K562 (cell line): ENCODE measurements around the gene TAS2R9. TPM values are rescaled to one million over a fixed set of nuclear protein-coding genes. Genes with fewer than 3 reads are reported as not detected.

Experiments
- ATAC-seq: fragments of 200-7000 bp; cut with Tn5 transposase; 3 replicates; pipeline ENCODE4 v1.9.1; 2020; ENCODE audit warnings: moderate library complexity
- BruUV-seq: library from RNA; stranded (reverse); fragments of 400-500 nt; replicated peaks from 2 replicates; lab custom pipeline; 2021; lab: Mats Ljungman, UMichigan
- CTCF ChIA-PET: fragments of 300-600 bp; formaldehyde crosslinking; extraction: SDS; loops from one replicate; lab custom pipeline; 2021; ENCODE audit warnings: low intra/inter-chr PET ratio; lab: Yijun Ruan, JAX
- POLR2A ChIA-PET: fragments of 300-600, 350-650 bp; sonication (Branson Sonifier 250); formaldehyde crosslinking; extraction: SDS; loops from one replicate; lab custom pipeline; 2021; ENCODE audit warnings: antibody characterized with exemption, inconsistent platforms; lab: Yijun Ruan, JAX
- DNase-seq, 4 experiments: peaks; one replicate each; pipeline versions ENCODE4 v3.0.0 to v3.0.0-alpha.2; 2011 to 2018; ENCODE audit warnings: low spot score in 3 of 4, mixed read lengths in 3 of 4; ENCODE audit errors: extremely low read depth in 1 of 4
- FAIRE-seq: peaks from 2 replicates; lab custom pipeline; 2011; peaks lifted over from hg19 to GRCh38; lab: Jason Lieb, UNC
- H2AFZ ChIP-seq: 2 replicates; pipeline ENCODE4 v1.6.0; 2011; ENCODE audit warnings: low read depth, low read length, control low read depth, inconsistent platforms
- H3K27ac ChIP-seq: fragments of 200-600 bp; 3 replicates; pipeline ENCODE4 v1.8.0; 2011; ENCODE audit warnings: low read depth, mild to moderate bottlenecking, control low read depth, inconsistent platforms, low read length, moderate library complexity, mixed read lengths; ENCODE audit errors: extremely low read depth
- H3K27me3 ChIP-seq, 2 experiments: fragments of 300-600 bp in 1 of 2; 2 replicates in 1 of 2; 3 replicates in 1 of 2; pipeline versions ENCODE4 v1.6.0 to v1.8.0; 2011; ENCODE audit warnings: inconsistent platforms in 2 of 2, low read length in 2 of 2, mild to moderate bottlenecking in 1 of 2, mixed read lengths in 1 of 2, moderate library complexity in 1 of 2; ENCODE audit not compliant: control insufficient read depth in 2 of 2, insufficient read depth in 2 of 2
- H3K36me3 ChIP-seq: fragments of 300-600 bp; 3 replicates; pipeline ENCODE4 v1.8.0; 2011; ENCODE audit warnings: mild to moderate bottlenecking, low read length, inconsistent platforms; ENCODE audit not compliant: control insufficient read depth, insufficient read depth
- H3K4me1 ChIP-seq, 2 experiments: fragments of 200-600 bp in 1 of 2; replicated peaks in 1 of 2; 2 replicates in 1 of 2; 3 replicates in 1 of 2; pipeline versions ENCODE4 v1.5.1 to v1.8.0; 2011; ENCODE audit warnings: inconsistent platforms in 2 of 2, low read length in 2 of 2, mild to moderate bottlenecking in 1 of 2, mixed read lengths in 1 of 2, moderate library complexity in 1 of 2; ENCODE audit not compliant: control insufficient read depth in 2 of 2, insufficient read depth in 2 of 2
- H3K4me2 ChIP-seq: 2 replicates; pipeline ENCODE4 v1.6.1; 2011; ENCODE audit warnings: low read length, control low read depth, inconsistent platforms, mixed read lengths; ENCODE audit not compliant: insufficient read depth
- H3K4me3 ChIP-seq: fragments of 200-600 bp; sonication (generic), shearing (Covaris generic); 2 replicates; pipeline ENCODE4 v1.5.1; 2016; ENCODE audit warnings: control low read depth, inconsistent platforms
- H3K79me2 ChIP-seq: fragments of 200-600 bp; 3 replicates; pipeline ENCODE4 v1.8.0; 2011; ENCODE audit warnings: low read length, inconsistent platforms; ENCODE audit not compliant: control insufficient read depth, insufficient read depth
- H3K9ac ChIP-seq, 2 experiments: 2 replicates each; pipeline versions ENCODE4 v1.6.0 to v1.6.1; 2011; ENCODE audit warnings: low read depth in 2 of 2, low read length in 2 of 2, control low read depth in 1 of 2, inconsistent platforms in 1 of 2, mild to moderate bottlenecking in 1 of 2, mixed read lengths in 1 of 2; ENCODE audit not compliant: insufficient read depth in 1 of 2
- H3K9me1 ChIP-seq: one replicate; pipeline ENCODE4 v1.6.0; 2011; ENCODE audit warnings: inconsistent platforms, mild to moderate bottlenecking, low read length, moderate library complexity; ENCODE audit not compliant: control insufficient read depth, insufficient read depth
- H3K9me3 ChIP-seq: replicated peaks from 2 replicates; pipeline ENCODE4 v1.5.1; 2011; ENCODE audit warnings: low read depth, low read length, inconsistent platforms; ENCODE audit not compliant: control insufficient read depth, insufficient read depth
- H4K20me1 ChIP-seq: replicated peaks from 2 replicates; pipeline ENCODE4 v1.6.1; 2011; ENCODE audit warnings: low read length, inconsistent platforms, mixed read lengths; ENCODE audit not compliant: control insufficient read depth, insufficient read depth
- CBX3 ChIP-seq, 2 experiments: IDR thresholded peaks; 1 replicate in 1 of 2; 2 replicates in 1 of 2; pipeline ENCODE4 v1.6.1; 2012; ENCODE audit warnings: inconsistent platforms in 2 of 2, low read length in 2 of 2, borderline replicate concordance in 1 of 2, control low read depth in 1 of 2
- CEBPB ChIP-seq: fragments of 450-650 bp; IDR thresholded peaks from 2 replicates; pipeline ENCODE4 v1.6.1; 2016; ENCODE audit warnings: missing genetic modification characterization, missing compliant biosample characterization
- E4F1 ChIP-seq: fragments of 250-450 bp; sonication (Bioruptor Pico); IDR thresholded peaks from 2 replicates; pipeline ENCODE4 v1.5.0; 2021; ENCODE audit warnings: mild to moderate bottlenecking, borderline replicate concordance
- FOXK2 ChIP-seq, 2 experiments: fragments of 450-650 bp; IDR thresholded peaks in 1 of 2; conservative IDR thresholded peaks in 1 of 2; 2 replicates each; pipeline ENCODE4 v1.6.1; 2016; ENCODE audit warnings: low read depth in 2 of 2, mild to moderate bottlenecking in 1 of 2
- LEF1 ChIP-seq: fragments of 450-650 bp; IDR thresholded peaks from 2 replicates; pipeline ENCODE4 v1.6.1; 2016; ENCODE audit warnings: mild to moderate bottlenecking
- MBD2 ChIP-seq: sonication (generic); IDR thresholded peaks from 2 replicates; pipeline ENCODE4 v1.6.1; 2016; ENCODE audit warnings: low read depth, borderline replicate concordance
- MLX ChIP-seq, 2 experiments: fragments of 450-650 bp in 1 of 2; sonication (generic) in 1 of 2; formaldehyde crosslinking; conservative IDR thresholded peaks; 2 replicates each; pipeline versions ENCODE4 v1.4.0 to v1.8.1; 2020 to 2022; ENCODE audit warnings: mild to moderate bottlenecking in 1 of 2, missing genetic modification reagents in 1 of 2
- PCBP2 ChIP-seq: fragments of 200-400 bp; formaldehyde crosslinking; IDR thresholded peaks from 2 replicates; pipeline ENCODE4 v1.6.1; 2018; ENCODE audit warnings: low read length, low read depth, mild to moderate bottlenecking, moderate library complexity; ENCODE audit not compliant: poor library complexity, severe bottlenecking
- PHTF2 ChIP-seq: fragments of 250-450 bp; sonication (Bioruptor Pico); IDR thresholded peaks from 2 replicates; pipeline ENCODE4 v1.5.0; 2021; ENCODE audit warnings: mild to moderate bottlenecking
- PML ChIP-seq: IDR thresholded peaks from 2 replicates; pipeline ENCODE4 v1.6.1; 2012; ENCODE audit warnings: low read length, inconsistent platforms
- RAD51 ChIP-seq: fragments of 450-650 bp; IDR thresholded peaks from 2 replicates; pipeline ENCODE4 v1.7.1; 2016; ENCODE audit warnings: low read depth, mild to moderate bottlenecking, borderline replicate concordance
- RBM22 ChIP-seq: fragments of 200-400 bp; formaldehyde crosslinking; IDR thresholded peaks from 2 replicates; pipeline ENCODE4 v1.6.1; 2018; ENCODE audit warnings: low read length, low read depth; ENCODE audit not compliant: poor library complexity, severe bottlenecking
- RBM34 ChIP-seq: fragments of 200-400 bp; formaldehyde crosslinking; IDR thresholded peaks from 2 replicates; pipeline ENCODE4 v1.6.1; 2018; ENCODE audit warnings: low read length, borderline replicate concordance; ENCODE audit not compliant: insufficient read depth
- ZBTB12 ChIP-seq: fragments of 250-450 bp; sonication (Bioruptor Pico); IDR thresholded peaks from 2 replicates; pipeline ENCODE4 v1.4.0; 2020
- ZNF518B ChIP-seq: fragments of 250-450 bp; sonication (Bioruptor Pico); IDR thresholded peaks from 2 replicates; pipeline ENCODE4 v1.5.0; 2021; ENCODE audit warnings: mild to moderate bottlenecking, moderate library complexity
- ZNF780A ChIP-seq: fragments of 250-450 bp; sonication (Bioruptor Pico); IDR thresholded peaks from 2 replicates; pipeline ENCODE4 v1.5.0; 2021; ENCODE audit warnings: mild to moderate bottlenecking
- WGBS: fragments of 100-300 bp; shearing (Covaris generic); methylation state at CpG from one replicate; pipeline ENCODE4 v1.1.6; 2016; ENCODE audit warnings: low coverage, mixed read lengths; ENCODE audit not compliant: insufficient coverage; ENCODE audit errors: missing lambda C conversion rate; 5-methylcytosine and 5-hydroxymethylcytosine counted together
- in situ Hi-C: fragments of 300-500 bp; cut with MboI; formaldehyde crosslinking; loops from 4 replicates; pipeline ENCODE4 v1.15.0; 2018; ENCODE audit warnings: inconsistent platforms, mixed read lengths
- intact Hi-C: fragments of 100-400 bp; cut with micrococcal nuclease; formaldehyde crosslinking; loops from 2 replicates; pipeline ENCODE4 v1.14.2; 2022
- polyA plus RNA-seq, 8 experiments: library from polyadenylated mRNA; depleted of rRNA in 4 of 8; stranded (reverse) in 5 of 8; unstranded in 3 of 8; fragments of >200 nt; fragmentation: Nextera tagmentation in 2 of 8; fragmentation: Illumina TruSeq in 1 of 8; extraction: Ambion mirVana in 2 of 8; extraction: Trizol in 1 of 8; gene quantifications; 2 replicates each; pipeline versions ENCODE4 v1.2.1 to v1.2.3, GENCODE V29; 2011 to 2014; ENCODE audit warnings: inconsistent platforms in 1 of 8, missing spikeins in 1 of 8
- total RNA-seq, 7 experiments: library from RNA; depleted of rRNA in 6 of 7; stranded (reverse); fragments of >200 nt in 6 of 7; fragmentation: Illumina TruSeq in 2 of 7; extraction: Trizol in 2 of 7; gene quantifications; 2 replicates each; pipeline versions ENCODE4 v1.2.1 to v1.2.3, GENCODE V29; 2011 to 2021; ENCODE audit warnings: low replicate concordance in 1 of 7

Gene TAS2R9
- total and polyA plus RNA-seq, 9 of the 15 experiments (the other 6 are each of a cell fraction or from before 2014, with no cell fraction given), result not detected

- ChIA-PET CTCF (no interaction called here), POLR2A (no interaction called here)
- ATAC-seq, result no peak
- no peaks in the 10 kb centered on the region for H3K79me2 ChIP-seq
- H3K9ac ChIP-seq, result no peak overlapping the region
- intact Hi-C loops, result no loop called here
- no peaks in the 10 kb centered on the region for H3K9me1 ChIP-seq
- H3K4me1 ChIP-seq, result no peaks in the 10 kb centered on the region
- BruUV-seq, result no TSS peak
- no peaks in the 10 kb centered on the region for H3K27me3 ChIP-seq
- H3K4me3 ChIP-seq, result no peak overlapping the region
- H3K36me3 ChIP-seq, result no peaks in the 10 kb centered on the region
- H3K9me3 ChIP-seq, result no peaks in the 10 kb centered on the region
- in situ Hi-C loops, result no loop called here
- DNase-seq, result no peak
- H2AFZ ChIP-seq, result no peak overlapping the region
- 61% methylated on average over 2 of the region's 2 CpGs for whole genome bisulfite sequencing
- no peak for FAIRE-seq
- H3K27ac ChIP-seq, result no peak overlapping the region
- no peaks in the 10 kb centered on the region for H4K20me1 ChIP-seq
- H3K4me2 ChIP-seq, result no peak overlapping the region
- TF ChIP-seq RBM22 (no peak), ZNF780A (no peak), PCBP2 (no peak), LEF1 (no peak), RAD51 (no peak), ZNF518B (CRISPR knock-in tag) (no peak), PML (no peak), PHTF2 (CRISPR knock-in tag) (no peak), ZBTB12 (CRISPR knock-in tag) (no peak), MBD2 (no peak), MLX (CRISPR knock-in tag; conservative IDR thresholded peaks at IDR 0.05) (no peak), E4F1 (CRISPR knock-in tag) (no peak), FOXK2 (conservative IDR thresholded peaks at IDR 0.05 in 1 of 2, IDR thresholded peaks at IDR 0.05 in 1 of 2; ENCODE audit: low read depth in 2 of 2) (no peak), CEBPB (tag) (no peak), CBX3 (IDR thresholded peaks at IDR 0.05; ENCODE audit: borderline replicate concordance in 1 of 2, low read length in 2 of 2) (no peak), RBM34 (no peak)
Observed at GRCh38 chr12:10842862-10843261, 32.9 kb upstream of the TAS2R9 start.
